Measurements from ENCODE around the gene PTPRN2. TPM values are rescaled to one million over a fixed set of nuclear protein-coding genes. Genes with fewer than 3 reads are reported as not detected.
A peak's percentile ranks its signal among the peaks of the same experiment; 100 is the strongest.
"Not testable (repeated sequence)": the region's sequence is repeated elsewhere in the genome, so short reads cannot be mapped to it uniquely, and the experiment has no call there.

PTPRN2 gene
- total RNA-seq, 1 experiment from 2014 or later, result not detected

DNA sequence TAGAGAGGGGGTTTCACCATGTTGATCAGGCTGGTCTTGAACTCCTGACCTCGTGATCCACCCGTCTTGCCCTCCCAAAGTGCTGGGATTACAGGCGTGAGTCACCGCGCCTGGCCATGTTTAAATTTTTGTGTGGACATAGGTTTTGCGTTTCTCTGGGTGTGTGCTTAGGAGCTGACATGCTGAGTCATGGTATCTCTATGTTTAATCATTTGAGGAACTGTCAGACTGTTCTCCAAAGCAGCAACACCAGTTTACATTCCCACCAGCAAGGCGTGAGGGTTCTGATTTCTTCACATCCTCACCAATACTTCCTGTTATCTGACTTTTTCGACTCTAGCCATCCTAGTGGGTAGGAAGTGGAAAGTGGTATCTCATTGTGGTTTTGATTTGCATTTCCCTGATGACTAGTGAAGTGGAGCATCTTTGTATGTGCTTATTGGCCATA, 1097.1 kb downstream of the PTPRN2 start:
- Histone ChIP-seq H3K9me2 (ENCODE audit: insufficient read depth) (no peaks in the 10 kb centered on the region), H3K79me2 (ENCODE audit: low read depth) (no peaks in the 10 kb centered on the region), H3K27me3 (ENCODE audit: insufficient read depth, low read depth) (peaks cover 65% of the 10 kb centered on the region), H3K4me2 (no peak overlapping the region), H2AFZ (no peak overlapping the region), H4K20me1 (ENCODE audit: insufficient read depth) (no peaks in the 10 kb centered on the region), H3F3A (ENCODE audit: insufficient read depth, low read depth) (peaks cover 14% of the 10 kb centered on the region), H3K4me1 (replicated peaks; ENCODE audit: insufficient read depth) (peaks cover 3% of the 10 kb centered on the region; the same call in 1 of the 2 replicates), H3K27ac (no peak overlapping the region), H3K9me3 (ENCODE audit: insufficient read depth, low read depth) (0 out of 2 replicates have a peak, but pooled peaks cover 11% of the 10 kb centered on the region), H3K36me3 (ENCODE audit: low read depth) (no peaks in the 10 kb centered on the region), H3K4me3 (no peak overlapping the region)
- peak; percentile 15 to 86 for DNase-seq
- ChIA-PET CTCF (no interaction called here), POLR2A (ENCODE audit: unreplicated experiment) (no interaction called here)
- no TSS peak for BruUV-seq (replicated peaks)
- intact Hi-C loops (cut with micrococcal nuclease; ENCODE audit: unreplicated experiment), result no loop called here
- TF ChIP-seq, protein P1, sequence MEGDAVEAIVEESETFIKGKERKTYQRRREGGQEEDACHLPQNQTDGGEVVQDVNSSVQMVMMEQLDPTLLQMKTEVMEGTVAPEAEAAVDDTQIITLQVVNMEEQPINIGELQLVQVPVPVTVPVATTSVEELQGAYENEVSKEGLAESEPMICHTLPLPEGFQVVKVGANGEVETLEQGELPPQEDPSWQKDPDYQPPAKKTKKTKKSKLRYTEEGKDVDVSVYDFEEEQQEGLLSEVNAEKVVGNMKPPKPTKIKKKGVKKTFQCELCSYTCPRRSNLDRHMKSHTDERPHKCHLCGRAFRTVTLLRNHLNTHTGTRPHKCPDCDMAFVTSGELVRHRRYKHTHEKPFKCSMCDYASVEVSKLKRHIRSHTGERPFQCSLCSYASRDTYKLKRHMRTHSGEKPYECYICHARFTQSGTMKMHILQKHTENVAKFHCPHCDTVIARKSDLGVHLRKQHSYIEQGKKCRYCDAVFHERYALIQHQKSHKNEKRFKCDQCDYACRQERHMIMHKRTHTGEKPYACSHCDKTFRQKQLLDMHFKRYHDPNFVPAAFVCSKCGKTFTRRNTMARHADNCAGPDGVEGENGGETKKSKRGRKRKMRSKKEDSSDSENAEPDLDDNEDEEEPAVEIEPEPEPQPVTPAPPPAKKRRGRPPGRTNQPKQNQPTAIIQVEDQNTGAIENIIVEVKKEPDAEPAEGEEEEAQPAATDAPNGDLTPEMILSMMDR (conservative IDR thresholded peaks at IDR 0.05), result no peak
- no peak for TF ChIP-seq EZH2 (IDR thresholded peaks at IDR 0.05; ENCODE audit: low read depth)

DNA sequence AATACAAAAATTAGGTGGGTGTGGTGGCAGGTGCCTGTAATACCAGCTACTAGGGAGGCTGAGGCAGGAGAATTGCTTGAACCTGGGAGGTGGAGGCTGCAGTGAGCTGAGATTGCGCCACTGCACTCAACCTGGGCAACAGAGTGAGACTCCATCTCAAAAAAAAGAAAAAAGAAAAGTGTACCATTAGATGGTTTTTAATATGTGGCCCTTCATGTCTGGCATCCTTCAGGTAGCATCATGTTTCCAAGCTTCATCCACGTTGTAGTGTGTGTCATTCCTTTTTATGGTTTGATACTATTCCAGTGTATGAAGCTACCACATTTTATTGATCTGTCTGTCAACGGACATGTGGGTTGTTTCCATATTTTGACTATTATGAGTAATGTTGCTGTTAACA, 1097.8 kb downstream of the PTPRN2 start:
- H3K36me3 ChIP-seq (ENCODE audit: low read depth); BruUV-seq (replicated peaks); CTCF ChIA-PET; H3K27ac ChIP-seq; POLR2A ChIA-PET (ENCODE audit: unreplicated experiment); intact Hi-C loops (cut with micrococcal nuclease; ENCODE audit: unreplicated experiment); H3K79me2 ChIP-seq (ENCODE audit: low read depth); DNase-seq; H3K4me2 ChIP-seq; H4K20me1 ChIP-seq (ENCODE audit: insufficient read depth); H3K9me2 ChIP-seq (ENCODE audit: insufficient read depth); H3K4me3 ChIP-seq; H2AFZ ChIP-seq; H3K4me1 ChIP-seq (replicated peaks; ENCODE audit: insufficient read depth): not testable (repeated sequence)
- Histone ChIP-seq H3F3A (ENCODE audit: insufficient read depth, low read depth) (peaks cover 14% of the 10 kb centered on the region), H3K27me3 (ENCODE audit: insufficient read depth, low read depth) (peaks cover 65% of the 10 kb centered on the region), H3K9me3 (ENCODE audit: insufficient read depth, low read depth) (0 out of 2 replicates have a peak, but pooled peaks cover 11% of the 10 kb centered on the region)

Small RNAs within 50 kb of the gene (microRNA-seq; reads per million reads assigned to microRNA genes)
- gene MIR153-2 (ENCODE audit: borderline number of aligned reads, borderline replicate concordance), result not detected
- gene MIR5707 (ENCODE audit: borderline number of aligned reads, borderline replicate concordance), result not detected
- gene MIR595 (ENCODE audit: borderline number of aligned reads, borderline replicate concordance), result not detected

Other genes with a start within 250 kb of the PTPRN2 start
- gene NCAPG2, start 117.0 kb upstream of the PTPRN2 start, total RNA-seq (2021), result 99.5 and 124 TPM in 2 replicates
- 124 and 162 TPM in 2 replicates for gene ESYT2, start 241.7 kb upstream of the PTPRN2 start, total RNA-seq (2021)

Data from PC-9 (cell line).